SK-N-SH (cell line): Measurements from ENCODE around the gene ARMC7. TPM values are rescaled to one million over a fixed set of nuclear protein-coding genes. Genes with fewer than 3 reads are reported as not detected.

ENCODE experiments used
- CTCF ChIA-PET: fragments of 300-600, 350-600 bp; formaldehyde crosslinking; extraction: SDS; loops from one replicate; lab custom pipeline; 2021; lab: Yijun Ruan, JAX
- POLR2A ChIA-PET: fragments of 350-600 bp; sonication (Branson Sonifier 250); formaldehyde crosslinking; extraction: SDS; loops from one replicate; lab custom pipeline; 2020; ENCODE audit warnings: antibody characterized with exemption, inconsistent platforms; lab: Yijun Ruan, JAX
- DNase-seq: peaks from one replicate; pipeline ENCODE4 v3.0.0; 2012
- H2AFZ ChIP-seq: fragments of 200-600 bp; sonication (generic); 2 replicates; pipeline ENCODE4 v1.8.1; 2016; ENCODE audit warnings: antibody characterized with exemption, mild to moderate bottlenecking, low read depth
- H3F3A ChIP-seq: fragments of 200-600 bp; sonication (generic); replicated peaks from 2 replicates; pipeline ENCODE3; 2016; ENCODE audit warnings: antibody characterized with exemption, mild to moderate bottlenecking; ENCODE audit not compliant: insufficient read depth
- H3K27ac ChIP-seq, 2 experiments: fragments of 200-500 bp in 1 of 2; fragments of 200-600 bp in 1 of 2; sonication (Bioruptor generic) in 1 of 2; sonication (generic), shearing (Covaris generic) in 1 of 2; 2 replicates each; pipeline versions ENCODE4 v1.5.1 to v1.6.1; 2014 to 2016; ENCODE audit warnings: low read depth in 2 of 2, inconsistent platforms in 1 of 2, low read length in 1 of 2, mild to moderate bottlenecking in 1 of 2, mixed read lengths in 1 of 2
- H3K27me3 ChIP-seq: fragments of 200-600 bp; sonication (generic), shearing (Covaris generic); 2 replicates; pipeline ENCODE4 v1.6.1; 2016; ENCODE audit warnings: mixed run types; ENCODE audit not compliant: insufficient read depth
- H3K36me3 ChIP-seq, 2 experiments: fragments of 200-500 bp in 1 of 2; fragments of 200-600 bp in 1 of 2; sonication (Bioruptor generic) in 1 of 2; sonication (generic) in 1 of 2; replicated peaks in 1 of 2; 2 replicates each; pipeline versions ENCODE3 to v1.5.1; 2014 to 2016; ENCODE audit warnings: low read length in 1 of 2, mild to moderate bottlenecking in 1 of 2; ENCODE audit not compliant: insufficient read depth in 2 of 2, control insufficient read depth in 1 of 2
- H3K4me1 ChIP-seq, 2 experiments: fragments of 200-500 bp in 1 of 2; fragments of 200-600 bp in 1 of 2; sonication (Bioruptor generic) in 1 of 2; sonication (generic), shearing (Covaris generic) in 1 of 2; 2 replicates each; pipeline versions ENCODE4 v1.5.1 to v1.6.1; 2014 to 2016; ENCODE audit warnings: low read depth in 1 of 2, low read length in 1 of 2, mixed run types in 1 of 2; ENCODE audit not compliant: insufficient read depth in 2 of 2, control insufficient read depth in 1 of 2
- H3K4me2 ChIP-seq: fragments of 200-600 bp; sonication (generic), shearing (Covaris generic); 2 replicates; pipeline ENCODE4 v1.6.1; 2017; ENCODE audit warnings: mixed run types
- H3K4me3 ChIP-seq, 2 experiments: fragments of 200-500 bp in 1 of 2; fragments of 200-600 bp in 1 of 2; sonication (Bioruptor generic) in 1 of 2; sonication (generic), shearing (Covaris generic) in 1 of 2; 2 replicates each; pipeline versions ENCODE4 v1.5.1 to v1.8.1; 2014 to 2016; ENCODE audit warnings: low read depth in 2 of 2, inconsistent platforms in 1 of 2, low read length in 1 of 2, mild to moderate bottlenecking in 1 of 2, mixed read lengths in 1 of 2, moderate library complexity in 1 of 2
- H3K79me2 ChIP-seq: fragments of 200-600 bp; sonication (generic); 2 replicates; pipeline ENCODE4 v1.8.1; 2017; ENCODE audit warnings: mild to moderate bottlenecking; ENCODE audit not compliant: insufficient read depth
- H3K9ac ChIP-seq: fragments of 200-600 bp; sonication (generic); 2 replicates; pipeline ENCODE4 v1.6.1; 2017; ENCODE audit warnings: mixed run types
- H3K9me2 ChIP-seq: fragments of 200-600 bp; sonication (generic); 2 replicates; pipeline ENCODE4 v1.6.1; 2017; ENCODE audit warnings: mixed run types
- H3K9me3 ChIP-seq: fragments of 200-600 bp; sonication (generic); 2 replicates; pipeline ENCODE4 v1.6.1; 2017; ENCODE audit warnings: mixed run types, mild to moderate bottlenecking, moderate library complexity
- H4K20me1 ChIP-seq: fragments of 200-600 bp; sonication (generic); 2 replicates; pipeline ENCODE4 v1.6.1; 2017; ENCODE audit warnings: mild to moderate bottlenecking, mixed run types; ENCODE audit not compliant: insufficient read depth
- ELF1 ChIP-seq: IDR thresholded peaks from 2 replicates; pipeline ENCODE4 v1.4.0; 2012
- EP300 ChIP-seq, 2 experiments: IDR thresholded peaks; 2 replicates each; pipeline versions ENCODE4 v1.4.0 to v1.6.1; 2012; ENCODE audit warnings: borderline replicate concordance in 1 of 2, low read depth in 1 of 2, low read length in 1 of 2
- FOSL2 ChIP-seq: IDR thresholded peaks from 2 replicates; pipeline ENCODE4 v1.4.0; 2012; ENCODE audit warnings: low read depth, mild to moderate bottlenecking, moderate library complexity, borderline replicate concordance
- FOXJ3 ChIP-seq: sonication (generic); formaldehyde crosslinking; IDR thresholded peaks from 2 replicates; pipeline ENCODE4 v1.5.1; 2020; ENCODE audit warnings: mild to moderate bottlenecking, missing genetic modification reagents
- FOXM1 ChIP-seq: IDR thresholded peaks from 2 replicates; pipeline ENCODE4 v1.4.0; 2012; ENCODE audit warnings: low read depth, mild to moderate bottlenecking
- GABPA ChIP-seq: IDR thresholded peaks from 2 replicates; pipeline ENCODE4 v1.4.0; 2012; ENCODE audit warnings: low read depth, mild to moderate bottlenecking
- GATA2 ChIP-seq: sonication (generic); formaldehyde crosslinking; IDR thresholded peaks from 2 replicates; pipeline ENCODE4 v1.5.0; 2020; ENCODE audit warnings: mild to moderate bottlenecking, missing genetic modification reagents
- JUND ChIP-seq: IDR thresholded peaks from 2 replicates; pipeline ENCODE4 v1.4.0; 2012
- MAX ChIP-seq: IDR thresholded peaks from 2 replicates; pipeline ENCODE4 v1.4.0; 2012; ENCODE audit warnings: low read depth
- MEF2A ChIP-seq: IDR thresholded peaks from 2 replicates; pipeline ENCODE4 v1.4.0; 2012; ENCODE audit warnings: low read depth, borderline replicate concordance
- MXI1 ChIP-seq: IDR thresholded peaks from 2 replicates; pipeline ENCODE4 v1.6.1; 2012; ENCODE audit warnings: mild to moderate bottlenecking, low read depth, low read length, improper control_type of control experiment
- NFIC ChIP-seq: IDR thresholded peaks from 2 replicates; pipeline ENCODE4 v1.4.0; 2012; ENCODE audit warnings: borderline replicate concordance
- NRF1 ChIP-seq: IDR thresholded peaks from 2 replicates; pipeline ENCODE4 v1.6.1; 2012; ENCODE audit warnings: low read depth, mild to moderate bottlenecking, low read length
- PBX3 ChIP-seq: IDR thresholded peaks from 2 replicates; pipeline ENCODE4; 2012
- POLR2AphosphoS5 ChIP-seq: IDR thresholded peaks from 2 replicates; pipeline ENCODE4 v1.6.1; 2012; ENCODE audit warnings: low read depth, low read length
- RAD21 ChIP-seq: IDR thresholded peaks from 2 replicates; pipeline ENCODE4 v1.6.1; 2012; ENCODE audit warnings: mild to moderate bottlenecking, low read length
- RCOR1 ChIP-seq: fragments of 150-350 bp; IDR thresholded peaks from 2 replicates; pipeline ENCODE4 v1.6.1; 2017; ENCODE audit warnings: antibody characterized with exemption, low read length
- REST ChIP-seq: IDR thresholded peaks from 2 replicates; pipeline ENCODE4 v1.6.1; 2012; ENCODE audit warnings: mild to moderate bottlenecking, low read depth, low read length, moderate library complexity
- RFX5 ChIP-seq: IDR thresholded peaks from 2 replicates; pipeline ENCODE4 v1.6.1; 2012; ENCODE audit warnings: mild to moderate bottlenecking, improper control_type of control experiment, low read length
- RXRA ChIP-seq: IDR thresholded peaks from 2 replicates; pipeline ENCODE4 v1.4.0; 2012; ENCODE audit warnings: low read depth, mild to moderate bottlenecking, borderline replicate concordance
- SIN3A ChIP-seq: IDR thresholded peaks from 2 replicates; pipeline ENCODE4 v1.6.1; 2012; ENCODE audit warnings: low read depth, mild to moderate bottlenecking, low read length, moderate library complexity, borderline replicate concordance
- SMC3 ChIP-seq: IDR thresholded peaks from 2 replicates; pipeline ENCODE4 v1.6.1; 2012; ENCODE audit warnings: low read depth, low read length, improper control_type of control experiment
- TAF1 ChIP-seq: IDR thresholded peaks from 2 replicates; pipeline ENCODE4 v1.6.1; 2012; ENCODE audit warnings: low read depth, mild to moderate bottlenecking, low read length, moderate library complexity, borderline replicate concordance
- YY1 ChIP-seq: IDR thresholded peaks from 2 replicates; pipeline ENCODE4 v1.4.0; 2012; ENCODE audit warnings: low read depth, mild to moderate bottlenecking
- ZBTB33 ChIP-seq: IDR thresholded peaks from 2 replicates; pipeline ENCODE4 v1.4.0; 2012; ENCODE audit warnings: low read depth, borderline replicate concordance
- WGBS: methylation state at CpG from one replicate; pipeline ENCODE4 v1.1.6; 2017; ENCODE audit warnings: low lambda C conversion rate; 5-methylcytosine and 5-hydroxymethylcytosine counted together
- polyA plus RNA-seq, 3 experiments: library from polyadenylated mRNA; depleted of rRNA; stranded (reverse); fragments of >200 nt; gene quantifications; 2 replicates each; pipeline ENCODE4 v1.2.3, GENCODE V29; 2012
- TF ChIP-seq, protein P1 (sequence below): fragments of 150-350 bp; IDR thresholded peaks from 2 replicates; pipeline ENCODE4 v1.6.1; 2017; ENCODE audit warnings: antibody characterized with exemption, low read length, low read depth, borderline replicate concordance

ARMC7 gene
- polyA plus RNA-seq, 1 of the 3 experiments (the other 2 are of a cell fraction): 10.8 TPM

DNA sequence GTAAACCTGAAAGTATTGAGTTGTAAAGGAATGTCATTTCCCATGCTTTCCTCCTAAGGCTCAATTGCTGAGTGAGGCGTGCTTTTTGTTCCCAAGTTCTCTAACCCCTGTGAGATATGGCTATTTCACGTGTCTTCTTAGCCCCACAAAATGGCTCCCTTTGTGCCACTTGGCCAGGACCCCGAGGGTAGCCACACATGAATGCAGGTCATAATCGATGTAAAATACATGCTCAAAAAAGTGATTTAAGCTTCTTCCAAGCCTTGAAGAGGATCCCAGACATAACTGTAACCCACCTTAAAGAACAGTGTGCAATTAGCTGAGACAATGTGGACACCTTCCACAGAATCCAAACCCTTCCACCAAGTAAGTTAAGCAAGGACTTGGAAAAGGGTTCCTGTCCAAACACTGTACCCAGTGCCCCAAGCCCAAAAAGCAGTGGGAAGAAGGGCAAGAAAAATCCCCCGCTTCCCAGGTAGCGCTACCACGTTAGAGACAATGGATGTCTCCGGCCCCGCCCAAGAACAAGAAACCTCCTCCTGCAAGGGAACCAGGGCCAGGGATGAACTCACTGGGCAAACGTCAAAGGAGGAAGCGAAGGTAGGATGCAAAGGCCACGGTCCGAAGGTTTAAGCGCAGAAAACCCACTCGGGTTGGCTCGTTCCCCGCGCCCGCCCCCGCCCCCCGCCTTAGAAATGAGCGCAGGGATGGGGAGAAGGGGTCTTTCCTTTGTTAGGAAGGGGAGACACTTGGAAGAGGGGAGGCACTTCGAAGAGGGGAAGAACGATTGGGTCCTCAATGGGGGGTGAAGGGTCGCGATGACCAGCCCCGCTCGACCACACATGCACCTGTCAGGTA, 43.4 kb downstream of the ARMC7 start:
- H3K4me3 ChIP-seq: peak overlapping the region; percentile 73 to 77
- WGBS: 1% methylated on average over 28 of the region's 28 CpGs
- ChIA-PET POLR2A (no interaction called here), CTCF (interaction anchor here (0.7 kb wide), 1 partner anchor 27 kb away, joined by 3 read pairs; no protein-coding TSS in a partner anchor)
- H3F3A ChIP-seq: peaks cover 19% of the 10 kb centered on the region
- peaks cover 28% of the 10 kb centered on the region for H4K20me1 ChIP-seq
- H3K4me1 ChIP-seq: peaks cover 0 to 5% of the 10 kb centered on the region in 2 experiments; a peak in 3 of 4 replicates
- peak overlapping the region; percentile 32; the same call in 1 of the 2 replicates for H2AFZ ChIP-seq
- H3K27me3 ChIP-seq: no peaks in the 10 kb centered on the region
- H3K9ac ChIP-seq: peak overlapping the region; percentile 75
- no peaks in the 10 kb centered on the region for H3K9me3 ChIP-seq
- peaks cover 7 to 20% of the 10 kb centered on the region in 2 experiments for H3K36me3 ChIP-seq
- no peaks in the 10 kb centered on the region for H3K9me2 ChIP-seq
- H3K4me2 ChIP-seq: peak overlapping the region; percentile 81
- DNase-seq: peak; percentile 72
- peaks cover 68% of the 10 kb centered on the region for H3K79me2 ChIP-seq
- H3K27ac ChIP-seq: peak overlapping the region; percentile 53 to 85
- TF ChIP-seq RXRA (no peak), FOXJ3 (CRISPR knock-in tag) (no peak), NFIC (no peak), RAD21 (no peak), FOXM1 (no peak), FOSL2 (no peak), POLR2AphosphoS5 (no peak; the same call in 1 of the 2 replicates), MAX (peak; percentile 77), RFX5 (no peak), SIN3A (no peak; the same call in 1 of the 2 replicates), NRF1 (no peak), ZBTB33 (no peak), YY1 (peak; percentile 84), EP300 (IDR thresholded peaks at IDR 0.05; ENCODE audit: borderline replicate concordance in 1 of 2, low read depth in 1 of 2, low read length in 1 of 2) (no peak), PBX3 (no peak), MXI1 (peak; percentile 98), MEF2A (no peak), TAF1 (peak; percentile 55; the same call in 1 of the 2 replicates), GABPA (no peak), GATA2 (CRISPR knock-in tag) (no peak), JUND (no peak), ELF1 (no peak), SMC3 (no peak), RCOR1 (no peak; the same call in 1 of the 2 replicates), REST (no peak)
- TF ChIP-seq, protein P1, sequence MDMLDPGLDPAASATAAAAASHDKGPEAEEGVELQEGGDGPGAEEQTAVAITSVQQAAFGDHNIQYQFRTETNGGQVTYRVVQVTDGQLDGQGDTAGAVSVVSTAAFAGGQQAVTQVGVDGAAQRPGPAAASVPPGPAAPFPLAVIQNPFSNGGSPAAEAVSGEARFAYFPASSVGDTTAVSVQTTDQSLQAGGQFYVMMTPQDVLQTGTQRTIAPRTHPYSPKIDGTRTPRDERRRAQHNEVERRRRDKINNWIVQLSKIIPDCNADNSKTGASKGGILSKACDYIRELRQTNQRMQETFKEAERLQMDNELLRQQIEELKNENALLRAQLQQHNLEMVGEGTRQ: no peak
